ENCODE data around the gene MAP3K13. TPM values are rescaled to one million over a fixed set of nuclear protein-coding genes. Genes with fewer than 3 reads are reported as not detected.

The MAP3K13 gene
- total RNA-seq, 1 experiment from 2014 or later = 10.6 TPM

DNA sequence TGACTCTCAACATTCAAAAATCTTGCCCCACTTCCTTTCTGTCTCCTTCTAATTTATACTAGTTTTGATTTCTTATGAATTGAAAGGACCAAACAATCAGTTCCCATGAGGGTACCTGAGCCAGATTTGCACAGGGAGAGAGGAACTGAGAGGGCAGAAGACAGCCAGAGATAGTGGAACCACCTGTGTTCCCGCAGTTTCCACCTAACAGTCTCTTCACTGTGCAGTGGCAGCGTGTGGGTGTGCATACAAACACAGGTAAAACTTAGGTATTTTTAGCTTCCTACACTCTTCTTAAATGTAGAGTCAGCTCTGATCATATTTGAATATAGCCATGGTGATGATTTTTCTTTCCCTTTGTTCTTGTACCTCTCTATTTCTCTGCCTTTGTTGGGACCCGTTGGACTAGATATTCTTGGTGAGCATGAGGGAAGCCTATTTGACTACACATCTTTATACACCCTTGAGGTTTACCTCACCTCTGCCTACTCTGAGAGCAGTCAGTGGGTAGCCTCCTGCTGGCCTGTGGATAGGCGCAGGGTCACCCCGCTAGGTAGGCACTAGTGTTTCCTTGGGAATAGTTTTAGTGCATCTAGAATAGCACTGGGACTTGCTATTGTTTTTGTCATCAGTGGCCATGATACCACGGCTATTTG is 58.8 kb downstream of the MAP3K13 start:
- Histone ChIP-seq H2BK12ac (ENCODE audit: insufficient read length, low read depth, low read length) (no peak overlapping the region), H3K4me1 (ENCODE audit: insufficient read depth, low read length) (no peaks in the 10 kb centered on the region), H3K23ac (ENCODE audit: insufficient read length, low read depth, low read length) (no peak overlapping the region), H3K4ac (ENCODE audit: low read depth, low read length) (no peak overlapping the region), H3K9me3 (ENCODE audit: control insufficient read depth, low read depth, low read length) (no peaks in the 10 kb centered on the region), H3K9ac (ENCODE audit: extremely low read depth, insufficient read length, low read length) (no peak overlapping the region), H4K8ac (replicated peaks; ENCODE audit: insufficient read length, low read depth, low read length) (no peak overlapping the region), H3K79me2 (ENCODE audit: insufficient read depth, low read length) (no peaks in the 10 kb centered on the region), H4K91ac (ENCODE audit: insufficient read length, low read depth, low read length) (no peak overlapping the region), H3K14ac (ENCODE audit: insufficient read depth, low read length) (no peak overlapping the region), H2AK5ac (ENCODE audit: insufficient read length, low read length) (no peak overlapping the region), H3K79me1 (ENCODE audit: insufficient read depth, low read depth, low read length, poor library complexity, severe bottlenecking) (no peaks in the 10 kb centered on the region), H2BK120ac (ENCODE audit: low read depth, low read length, poor library complexity, severe bottlenecking) (no peak overlapping the region), H3K27me3 (ENCODE audit: insufficient read depth, low read length) (no peaks in the 10 kb centered on the region), H4K20me1 (ENCODE audit: control insufficient read depth, insufficient read depth, insufficient read length) (no peaks in the 10 kb centered on the region), H4K5ac (ENCODE audit: insufficient read length, low read depth, low read length) (no peak overlapping the region), H3K56ac (ENCODE audit: insufficient read length, low read depth, low read length) (no peak overlapping the region), H2BK5ac (ENCODE audit: insufficient read length, low read length) (no peak overlapping the region), H3K18ac (ENCODE audit: insufficient read length, low read depth, low read length) (no peak overlapping the region), H3T11ph (ENCODE audit: low read length) (no peak overlapping the region), H3K27ac (ENCODE audit: insufficient read length, low read depth, low read length) (no peak overlapping the region), H2BK20ac (ENCODE audit: low read depth, low read length, poor library complexity, severe bottlenecking) (no peak overlapping the region), H3K23me2 (ENCODE audit: insufficient read length, low read depth, low read length, poor library complexity, severe bottlenecking) (no peaks in the 10 kb centered on the region), H2AFZ (ENCODE audit: low read length) (no peak overlapping the region), H2BK15ac (ENCODE audit: low read depth, low read length) (no peak overlapping the region), H3K4me2 (ENCODE audit: insufficient read depth, insufficient read length, low read length) (no peak overlapping the region)
- Mint-ChIP-seq H3K4me1 (peaks cover 0 to 6% of the 10 kb centered on the region in 2 experiments; a peak in 3 of 4 replicates), H3K36me3 (ENCODE audit: insufficient read depth in 1 of 3, low read depth in 3 of 3) (no peaks in the 10 kb centered on the region), H3K4me3 (no peak overlapping the region), H3K9me3 (no peaks in the 10 kb centered on the region; a peak in 1 of 5 replicates), H3K27me3 (ENCODE audit: low read depth) (no peaks in the 10 kb centered on the region), H3K27ac (no peak overlapping the region)
- whole genome bisulfite sequencing (ENCODE audit: extremely low coverage, insufficient read length, low lambda C conversion rate) = no CpG with 5 or more reads among the region's 6 CpGs
- DNase-seq = no peak
- TF ChIP-seq, protein P1, sequence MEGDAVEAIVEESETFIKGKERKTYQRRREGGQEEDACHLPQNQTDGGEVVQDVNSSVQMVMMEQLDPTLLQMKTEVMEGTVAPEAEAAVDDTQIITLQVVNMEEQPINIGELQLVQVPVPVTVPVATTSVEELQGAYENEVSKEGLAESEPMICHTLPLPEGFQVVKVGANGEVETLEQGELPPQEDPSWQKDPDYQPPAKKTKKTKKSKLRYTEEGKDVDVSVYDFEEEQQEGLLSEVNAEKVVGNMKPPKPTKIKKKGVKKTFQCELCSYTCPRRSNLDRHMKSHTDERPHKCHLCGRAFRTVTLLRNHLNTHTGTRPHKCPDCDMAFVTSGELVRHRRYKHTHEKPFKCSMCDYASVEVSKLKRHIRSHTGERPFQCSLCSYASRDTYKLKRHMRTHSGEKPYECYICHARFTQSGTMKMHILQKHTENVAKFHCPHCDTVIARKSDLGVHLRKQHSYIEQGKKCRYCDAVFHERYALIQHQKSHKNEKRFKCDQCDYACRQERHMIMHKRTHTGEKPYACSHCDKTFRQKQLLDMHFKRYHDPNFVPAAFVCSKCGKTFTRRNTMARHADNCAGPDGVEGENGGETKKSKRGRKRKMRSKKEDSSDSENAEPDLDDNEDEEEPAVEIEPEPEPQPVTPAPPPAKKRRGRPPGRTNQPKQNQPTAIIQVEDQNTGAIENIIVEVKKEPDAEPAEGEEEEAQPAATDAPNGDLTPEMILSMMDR (conservative IDR thresholded peaks at IDR 0.05) = no peak

All from H9 (cell line).